ENCODE results near the gene EFNB3. TPM values are rescaled to one million over a fixed set of nuclear protein-coding genes. Genes with fewer than 3 reads are reported as not detected.

The EFNB3 gene
- polyA plus RNA-seq, 2 donors = 0.67 to 1.3 TPM

GRCh38 chr17:7739746-7740145 is 34.7 kb downstream of the EFNB3 start:
- no peak overlapping the region for H3K4me3 ChIP-seq (ENCODE audit: low read depth in 1 of 2, low read length in 2 of 2)
- no peaks in the 10 kb centered on the region for H3K36me3 ChIP-seq (ENCODE audit: control insufficient read depth in 2 of 2, insufficient read depth in 2 of 2, low read length in 1 of 2)
- no peaks in the 10 kb centered on the region for H3K27me3 ChIP-seq (ENCODE audit: control insufficient read depth in 1 of 2, insufficient read depth in 2 of 2, low read length in 2 of 2)

GRCh38 chr17:7740481-7741001 is 35.5 kb downstream of the EFNB3 start:
- Histone ChIP-seq H3K27ac (ENCODE audit: low read depth in 2 of 2, low read length in 1 of 2) (no peak overlapping the region), H3K27me3 (ENCODE audit: control insufficient read depth in 1 of 2, insufficient read depth in 2 of 2, low read length in 2 of 2) (no peaks in the 10 kb centered on the region), H3K36me3 (ENCODE audit: control insufficient read depth in 2 of 2, insufficient read depth in 2 of 2, low read length in 1 of 2) (no peaks in the 10 kb centered on the region), H3K9me3 (ENCODE audit: control insufficient read depth in 2 of 2, insufficient read depth in 1 of 2, low read depth in 1 of 2, low read length in 1 of 2) (no peaks in the 10 kb centered on the region), H3K4me3 (ENCODE audit: low read depth in 1 of 2, low read length in 2 of 2) (no peak overlapping the region), H3K4me1 (ENCODE audit: control insufficient read depth in 2 of 2, insufficient read depth in 2 of 2, low read length in 1 of 2) (peaks cover 0 to 3% of the 10 kb centered on the region in 2 donors)
- WGBS, 2 donors = 64 to 66% methylated on average over 42 of the region's 42 CpGs

More at GRCh38 chr17:7739746-7740145, 34.7 kb downstream of the EFNB3 start:
- H3K4me1 ChIP-seq (ENCODE audit: control insufficient read depth in 2 of 2, insufficient read depth in 2 of 2, low read length in 1 of 2) = peaks cover 0 to 3% of the 10 kb centered on the region in 2 donors
- 51% methylated on average over 12 to 14 of the region's 14 CpGs for WGBS, 2 donors
- no peaks in the 10 kb centered on the region for H3K9me3 ChIP-seq (ENCODE audit: control insufficient read depth in 2 of 2, insufficient read depth in 1 of 2, low read depth in 1 of 2, low read length in 1 of 2)
- H3K27ac ChIP-seq (ENCODE audit: low read depth in 2 of 2, low read length in 1 of 2) = no peak overlapping the region

GRCh38 chr17:7742729-7743128 is 37.7 kb downstream of the EFNB3 start:
- Histone ChIP-seq H3K36me3 (ENCODE audit: control insufficient read depth in 2 of 2, insufficient read depth in 2 of 2, low read length in 1 of 2) (no peaks in the 10 kb centered on the region), H3K27ac (ENCODE audit: low read depth in 2 of 2, low read length in 1 of 2) (no peak overlapping the region), H3K9me3 (ENCODE audit: control insufficient read depth in 2 of 2, insufficient read depth in 1 of 2, low read depth in 1 of 2, low read length in 1 of 2) (no peaks in the 10 kb centered on the region), H3K4me1 (ENCODE audit: control insufficient read depth in 2 of 2, insufficient read depth in 2 of 2, low read length in 1 of 2) (peaks cover 0 to 3% of the 10 kb centered on the region in 2 donors), H3K4me3 (ENCODE audit: low read depth in 1 of 2, low read length in 2 of 2) (no peak overlapping the region), H3K27me3 (ENCODE audit: control insufficient read depth in 1 of 2, insufficient read depth in 2 of 2, low read length in 2 of 2) (no peaks in the 10 kb centered on the region)
- 69 to 70% methylated on average over 10 of the region's 10 CpGs for WGBS, 2 donors

- no peak overlapping the region for H3K27ac ChIP-seq (ENCODE audit: low read depth in 2 of 2, low read length in 1 of 2)
- H3K36me3 ChIP-seq (ENCODE audit: control insufficient read depth in 2 of 2, insufficient read depth in 2 of 2, low read length in 1 of 2) = no peaks in the 10 kb centered on the region
- 64 to 76% methylated on average over 8 of the region's 8 CpGs for WGBS, 2 donors
- H3K9me3 ChIP-seq (ENCODE audit: control insufficient read depth in 2 of 2, insufficient read depth in 1 of 2, low read depth in 1 of 2, low read length in 1 of 2) = no peaks in the 10 kb centered on the region
- H3K27me3 ChIP-seq (ENCODE audit: control insufficient read depth in 1 of 2, insufficient read depth in 2 of 2, low read length in 2 of 2) = no peaks in the 10 kb centered on the region
- H3K4me3 ChIP-seq (ENCODE audit: low read depth in 1 of 2, low read length in 2 of 2) = no peak overlapping the region
- H3K4me1 ChIP-seq (ENCODE audit: control insufficient read depth in 2 of 2, insufficient read depth in 2 of 2, low read length in 1 of 2) = peaks cover 0 to 3% of the 10 kb centered on the region in 2 donors
Observed at GRCh38 chr17:7744416-7744815, 39.4 kb downstream of the EFNB3 start.

- WGBS, 2 donors = 46 to 47% methylated on average over 7 of the region's 7 CpGs
- H3K9me3 ChIP-seq (ENCODE audit: control insufficient read depth in 2 of 2, insufficient read depth in 1 of 2, low read depth in 1 of 2, low read length in 1 of 2) = no peaks in the 10 kb centered on the region
- H3K27ac ChIP-seq (ENCODE audit: low read depth in 2 of 2, low read length in 1 of 2) = no peak overlapping the region
Observed at GRCh38 chr17:7745748-7746470, 40.9 kb downstream of the EFNB3 start.

GRCh38 chr17:7747635-7748071 is 42.7 kb downstream of the EFNB3 start:
- Histone ChIP-seq H3K9me3 (ENCODE audit: control insufficient read depth in 2 of 2, insufficient read depth in 1 of 2, low read depth in 1 of 2, low read length in 1 of 2) (no peaks in the 10 kb centered on the region), H3K27ac (ENCODE audit: low read depth in 2 of 2, low read length in 1 of 2) (no peak overlapping the region), H3K4me3 (ENCODE audit: low read depth in 1 of 2, low read length in 2 of 2) (no peak overlapping the region), H3K4me1 (ENCODE audit: control insufficient read depth in 2 of 2, insufficient read depth in 2 of 2, low read length in 1 of 2) (no peaks in the 10 kb centered on the region), H3K27me3 (ENCODE audit: control insufficient read depth in 1 of 2, insufficient read depth in 2 of 2, low read length in 2 of 2) (no peaks in the 10 kb centered on the region), H3K36me3 (ENCODE audit: control insufficient read depth in 2 of 2, insufficient read depth in 2 of 2, low read length in 1 of 2) (no peaks in the 10 kb centered on the region)
- WGBS, 2 donors = 48 to 54% methylated on average over 4 of the region's 4 CpGs

More at GRCh38 chr17:7745748-7746470, 40.9 kb downstream of the EFNB3 start:
- Histone ChIP-seq H3K27me3 (ENCODE audit: control insufficient read depth in 1 of 2, insufficient read depth in 2 of 2, low read length in 2 of 2) (no peaks in the 10 kb centered on the region), H3K4me3 (ENCODE audit: low read depth in 1 of 2, low read length in 2 of 2) (no peak overlapping the region), H3K36me3 (ENCODE audit: control insufficient read depth in 2 of 2, insufficient read depth in 2 of 2, low read length in 1 of 2) (no peaks in the 10 kb centered on the region), H3K4me1 (ENCODE audit: control insufficient read depth in 2 of 2, insufficient read depth in 2 of 2, low read length in 1 of 2) (no peaks in the 10 kb centered on the region)

GRCh38 chr17:7748076-7748775 is 43.2 kb downstream of the EFNB3 start:
- no peak overlapping the region for H3K27ac ChIP-seq (ENCODE audit: low read depth in 2 of 2, low read length in 1 of 2)
- no peaks in the 10 kb centered on the region for H3K27me3 ChIP-seq (ENCODE audit: control insufficient read depth in 1 of 2, insufficient read depth in 2 of 2, low read length in 2 of 2)
- H3K4me1 ChIP-seq (ENCODE audit: control insufficient read depth in 2 of 2, insufficient read depth in 2 of 2, low read length in 1 of 2) = no peaks in the 10 kb centered on the region
- WGBS, 2 donors = 76 to 77% methylated on average over 10 of the region's 10 CpGs
- no peaks in the 10 kb centered on the region for H3K36me3 ChIP-seq (ENCODE audit: control insufficient read depth in 2 of 2, insufficient read depth in 2 of 2, low read length in 1 of 2)
- no peak overlapping the region for H3K4me3 ChIP-seq (ENCODE audit: low read depth in 1 of 2, low read length in 2 of 2)
- no peaks in the 10 kb centered on the region for H3K9me3 ChIP-seq (ENCODE audit: control insufficient read depth in 2 of 2, insufficient read depth in 1 of 2, low read depth in 1 of 2, low read length in 1 of 2)

- 44 to 64% methylated on average over 4 of the region's 4 CpGs for WGBS, 2 donors
- no peaks in the 10 kb centered on the region for H3K27me3 ChIP-seq (ENCODE audit: control insufficient read depth in 1 of 2, insufficient read depth in 2 of 2, low read length in 2 of 2)
- no peaks in the 10 kb centered on the region for H3K9me3 ChIP-seq (ENCODE audit: control insufficient read depth in 2 of 2, insufficient read depth in 1 of 2, low read depth in 1 of 2, low read length in 1 of 2)
- peaks cover 0 to 1% of the 10 kb centered on the region in 2 donors for H3K4me1 ChIP-seq (ENCODE audit: control insufficient read depth in 2 of 2, insufficient read depth in 2 of 2, low read length in 1 of 2)
- no peak overlapping the region for H3K4me3 ChIP-seq (ENCODE audit: low read depth in 1 of 2, low read length in 2 of 2)
- H3K27ac ChIP-seq (ENCODE audit: low read depth in 2 of 2, low read length in 1 of 2) = no peak overlapping the region
- no peaks in the 10 kb centered on the region for H3K36me3 ChIP-seq (ENCODE audit: control insufficient read depth in 2 of 2, insufficient read depth in 2 of 2, low read length in 1 of 2)
Observed at GRCh38 chr17:7750321-7750821, 45.4 kb downstream of the EFNB3 start.

GRCh38 chr17:7754656-7755055 is 49.7 kb downstream of the EFNB3 start:
- H3K36me3 ChIP-seq (ENCODE audit: control insufficient read depth in 2 of 2, insufficient read depth in 2 of 2, low read length in 1 of 2) = no peaks in the 10 kb centered on the region
- no peaks in the 10 kb centered on the region for H3K9me3 ChIP-seq (ENCODE audit: control insufficient read depth in 2 of 2, insufficient read depth in 1 of 2, low read depth in 1 of 2, low read length in 1 of 2)
- no peak overlapping the region for H3K27ac ChIP-seq (ENCODE audit: low read depth in 2 of 2, low read length in 1 of 2)
- no peak overlapping the region for H3K4me3 ChIP-seq (ENCODE audit: low read depth in 1 of 2, low read length in 2 of 2)
- no peaks in the 10 kb centered on the region for H3K27me3 ChIP-seq (ENCODE audit: control insufficient read depth in 1 of 2, insufficient read depth in 2 of 2, low read length in 2 of 2)
- H3K4me1 ChIP-seq (ENCODE audit: control insufficient read depth in 2 of 2, insufficient read depth in 2 of 2, low read length in 1 of 2) = peaks cover 0 to 2% of the 10 kb centered on the region in 2 donors
- 70 to 73% methylated on average over 8 of the region's 8 CpGs for WGBS, 2 donors
